K562 (cell line): ENCODE data around the gene SH3BP4. TPM values are rescaled to one million over a fixed set of nuclear protein-coding genes. Genes with fewer than 3 reads are reported as not detected.

Experiments used
- ATAC-seq: fragments of 200-7000 bp; cut with Tn5 transposase; 3 replicates; pipeline ENCODE4 v1.9.1; 2020; ENCODE audit warnings: moderate library complexity
- BruUV-seq: library from RNA; stranded (reverse); fragments of 400-500 nt; replicated peaks from 2 replicates; lab custom pipeline; 2021; lab: Mats Ljungman, UMichigan
- CTCF ChIA-PET: fragments of 300-600 bp; formaldehyde crosslinking; extraction: SDS; loops from one replicate; lab custom pipeline; 2021; ENCODE audit warnings: low intra/inter-chr PET ratio; lab: Yijun Ruan, JAX
- POLR2A ChIA-PET: fragments of 300-600, 350-650 bp; sonication (Branson Sonifier 250); formaldehyde crosslinking; extraction: SDS; loops from one replicate; lab custom pipeline; 2021; ENCODE audit warnings: antibody characterized with exemption, inconsistent platforms; lab: Yijun Ruan, JAX
- DNase-seq, 4 experiments: peaks; one replicate each; pipeline versions ENCODE4 v3.0.0 to v3.0.0-alpha.2; 2011 to 2018; ENCODE audit warnings: low spot score in 3 of 4, mixed read lengths in 3 of 4; ENCODE audit errors: extremely low read depth in 1 of 4
- FAIRE-seq: peaks from 2 replicates; lab custom pipeline; 2011; peaks lifted over from hg19 to GRCh38; lab: Jason Lieb, UNC
- H2AFZ ChIP-seq: 2 replicates; pipeline ENCODE4 v1.6.0; 2011; ENCODE audit warnings: low read depth, low read length, control low read depth, inconsistent platforms
- H3K27ac ChIP-seq: fragments of 200-600 bp; 3 replicates; pipeline ENCODE4 v1.8.0; 2011; ENCODE audit warnings: low read depth, mild to moderate bottlenecking, control low read depth, inconsistent platforms, low read length, moderate library complexity, mixed read lengths; ENCODE audit errors: extremely low read depth
- H3K27me3 ChIP-seq, 2 experiments: fragments of 300-600 bp in 1 of 2; 2 replicates in 1 of 2; 3 replicates in 1 of 2; pipeline versions ENCODE4 v1.6.0 to v1.8.0; 2011; ENCODE audit warnings: inconsistent platforms in 2 of 2, low read length in 2 of 2, mild to moderate bottlenecking in 1 of 2, mixed read lengths in 1 of 2, moderate library complexity in 1 of 2; ENCODE audit not compliant: control insufficient read depth in 2 of 2, insufficient read depth in 2 of 2
- H3K36me3 ChIP-seq: fragments of 300-600 bp; 3 replicates; pipeline ENCODE4 v1.8.0; 2011; ENCODE audit warnings: mild to moderate bottlenecking, low read length, inconsistent platforms; ENCODE audit not compliant: control insufficient read depth, insufficient read depth
- H3K4me1 ChIP-seq, 2 experiments: fragments of 200-600 bp in 1 of 2; replicated peaks in 1 of 2; 2 replicates in 1 of 2; 3 replicates in 1 of 2; pipeline versions ENCODE4 v1.5.1 to v1.8.0; 2011; ENCODE audit warnings: inconsistent platforms in 2 of 2, low read length in 2 of 2, mild to moderate bottlenecking in 1 of 2, mixed read lengths in 1 of 2, moderate library complexity in 1 of 2; ENCODE audit not compliant: control insufficient read depth in 2 of 2, insufficient read depth in 2 of 2
- H3K4me2 ChIP-seq: 2 replicates; pipeline ENCODE4 v1.6.1; 2011; ENCODE audit warnings: low read length, control low read depth, inconsistent platforms, mixed read lengths; ENCODE audit not compliant: insufficient read depth
- H3K4me3 ChIP-seq: fragments of 200-600 bp; sonication (generic), shearing (Covaris generic); 2 replicates; pipeline ENCODE4 v1.5.1; 2016; ENCODE audit warnings: control low read depth, inconsistent platforms
- H3K79me2 ChIP-seq: fragments of 200-600 bp; 3 replicates; pipeline ENCODE4 v1.8.0; 2011; ENCODE audit warnings: low read length, inconsistent platforms; ENCODE audit not compliant: control insufficient read depth, insufficient read depth
- H3K9ac ChIP-seq, 2 experiments: 2 replicates each; pipeline versions ENCODE4 v1.6.0 to v1.6.1; 2011; ENCODE audit warnings: low read depth in 2 of 2, low read length in 2 of 2, control low read depth in 1 of 2, inconsistent platforms in 1 of 2, mild to moderate bottlenecking in 1 of 2, mixed read lengths in 1 of 2; ENCODE audit not compliant: insufficient read depth in 1 of 2
- H3K9me1 ChIP-seq: one replicate; pipeline ENCODE4 v1.6.0; 2011; ENCODE audit warnings: inconsistent platforms, mild to moderate bottlenecking, low read length, moderate library complexity; ENCODE audit not compliant: control insufficient read depth, insufficient read depth
- H3K9me3 ChIP-seq: replicated peaks from 2 replicates; pipeline ENCODE4 v1.5.1; 2011; ENCODE audit warnings: low read depth, low read length, inconsistent platforms; ENCODE audit not compliant: control insufficient read depth, insufficient read depth
- H4K20me1 ChIP-seq: replicated peaks from 2 replicates; pipeline ENCODE4 v1.6.1; 2011; ENCODE audit warnings: low read length, inconsistent platforms, mixed read lengths; ENCODE audit not compliant: control insufficient read depth, insufficient read depth
- CAMTA2 ChIP-seq: fragments of 250-450 bp; sonication (Bioruptor Pico); conservative IDR thresholded peaks from 2 replicates; pipeline ENCODE4 v1.5.1; 2022
- ETV6 ChIP-seq, 3 experiments: fragments of 150-350 bp in 1 of 3; sonication (generic) in 1 of 3; formaldehyde crosslinking in 1 of 3; IDR thresholded peaks; 2 replicates each; pipeline versions ENCODE4 v1.6.1 to v1.8.0; 2014 to 2022; ENCODE audit warnings: borderline replicate concordance in 2 of 3, low read depth in 2 of 3, antibody characterized with exemption in 1 of 3, low read length in 1 of 3, mild to moderate bottlenecking in 1 of 3, missing genetic modification reagents in 1 of 3
- GABPB1 ChIP-seq: sonication (generic); formaldehyde crosslinking; IDR thresholded peaks from 2 replicates; pipeline ENCODE4 v1.8.0; 2022; ENCODE audit warnings: mild to moderate bottlenecking, missing genetic modification reagents
- HLTF ChIP-seq: fragments of 450-650 bp; IDR thresholded peaks from 2 replicates; pipeline ENCODE4 v1.6.1; 2016
- MGA ChIP-seq: fragments of 450-650 bp; IDR thresholded peaks from 2 replicates; pipeline ENCODE4 v1.6.1; 2016; ENCODE audit warnings: mild to moderate bottlenecking, moderate library complexity
- NEUROD1 ChIP-seq: fragments of 150-350 bp; IDR thresholded peaks from 2 replicates; pipeline ENCODE4 v1.6.1; 2014; ENCODE audit warnings: borderline replicate concordance, low read length, low read depth; ENCODE audit not compliant: partially characterized antibody
- NR2C2 ChIP-seq, 2 experiments: fragments of 200-800 bp in 1 of 2; sonication (Bioruptor generic) in 1 of 2; sonication (generic) in 1 of 2; formaldehyde crosslinking in 1 of 2; IDR thresholded peaks; 2 replicates each; pipeline versions ENCODE4 v1.6.1 to v1.8.0; 2016 to 2022; ENCODE audit warnings: mild to moderate bottlenecking in 1 of 2, missing compliant biosample characterization in 1 of 2, missing genetic modification characterization in 1 of 2, missing genetic modification reagents in 1 of 2
- ZBTB17 ChIP-seq: fragments of 450-650 bp; formaldehyde crosslinking; IDR thresholded peaks from 2 replicates; pipeline ENCODE4 v1.4.0; 2020; ENCODE audit warnings: mild to moderate bottlenecking
- WGBS: fragments of 100-300 bp; shearing (Covaris generic); methylation state at CpG from one replicate; pipeline ENCODE4 v1.1.6; 2016; ENCODE audit warnings: low coverage, mixed read lengths; ENCODE audit not compliant: insufficient coverage; ENCODE audit errors: missing lambda C conversion rate; 5-methylcytosine and 5-hydroxymethylcytosine counted together
- in situ Hi-C: fragments of 300-500 bp; cut with MboI; formaldehyde crosslinking; loops from 4 replicates; pipeline ENCODE4 v1.15.0; 2018; ENCODE audit warnings: inconsistent platforms, mixed read lengths
- intact Hi-C: fragments of 100-400 bp; cut with micrococcal nuclease; formaldehyde crosslinking; loops from 2 replicates; pipeline ENCODE4 v1.14.2; 2022
- polyA plus RNA-seq, 8 experiments: library from polyadenylated mRNA; depleted of rRNA in 4 of 8; stranded (reverse) in 5 of 8; unstranded in 3 of 8; fragments of >200 nt; fragmentation: Nextera tagmentation in 2 of 8; fragmentation: Illumina TruSeq in 1 of 8; extraction: Ambion mirVana in 2 of 8; extraction: Trizol in 1 of 8; gene quantifications; 2 replicates each; pipeline versions ENCODE4 v1.2.1 to v1.2.3, GENCODE V29; 2011 to 2014; ENCODE audit warnings: inconsistent platforms in 1 of 8, missing spikeins in 1 of 8
- total RNA-seq, 7 experiments: library from RNA; depleted of rRNA in 6 of 7; stranded (reverse); fragments of >200 nt in 6 of 7; fragmentation: Illumina TruSeq in 2 of 7; extraction: Trizol in 2 of 7; gene quantifications; 2 replicates each; pipeline versions ENCODE4 v1.2.1 to v1.2.3, GENCODE V29; 2011 to 2021; ENCODE audit warnings: low replicate concordance in 1 of 7
- TF ChIP-seq, protein P1 (sequence below): sonication (generic); formaldehyde crosslinking; IDR thresholded peaks from 2 replicates; pipeline ENCODE4 v1.5.0; 2020; ENCODE audit warnings: missing genetic modification reagents

Gene SH3BP4
- total and polyA plus RNA-seq, 9 of the 15 experiments (the other 6 are each of a cell fraction or from before 2014, with no cell fraction given) = 0.03 to 0.28 (median 0.27) TPM; not detected in 6

DNA sequence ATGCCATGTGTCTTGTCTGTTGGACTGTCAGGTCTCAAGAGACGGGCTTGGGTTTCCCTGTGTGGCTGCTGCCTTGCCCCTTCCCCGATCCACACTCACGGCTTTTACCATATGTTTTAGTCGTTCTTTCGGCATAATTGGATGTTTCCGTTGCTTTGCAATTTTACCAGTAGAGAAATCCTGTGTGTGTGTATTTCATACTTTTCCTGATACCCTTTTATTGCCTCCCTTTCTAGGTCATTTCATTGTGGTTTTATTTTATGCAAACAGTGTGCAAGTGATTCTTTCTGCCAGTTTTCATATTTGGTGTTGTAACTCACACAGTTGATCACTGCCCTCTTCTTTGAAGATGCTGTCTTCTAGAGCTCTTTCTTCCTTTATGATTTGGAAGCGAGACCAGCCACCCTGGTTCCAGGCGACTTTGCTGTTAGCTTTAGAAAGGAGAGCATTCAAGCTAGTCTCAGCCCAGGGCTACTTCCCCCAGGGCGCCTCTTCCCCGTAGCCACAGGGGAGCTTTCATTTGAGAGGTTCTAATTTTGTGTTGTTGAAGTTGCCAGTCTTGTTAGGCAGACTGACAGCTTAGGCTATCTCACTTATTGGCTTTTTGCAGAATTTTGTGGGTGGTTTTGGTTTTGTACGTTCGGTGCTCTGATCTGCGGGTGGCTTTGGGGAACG, 17.0 kb downstream of the SH3BP4 start:
- FAIRE-seq = no peak

More for the DNA sequence above, 17.0 kb downstream of the SH3BP4 start:
- Histone ChIP-seq H3K9me1 (no peaks in the 10 kb centered on the region), H3K4me1 (no peaks in the 10 kb centered on the region), H3K27ac (no peak overlapping the region), H3K9ac (no peak overlapping the region), H3K9me3 (no peaks in the 10 kb centered on the region), H3K27me3 (peaks cover 5 to 25% of the 10 kb centered on the region in 2 experiments; a peak in 4 of 5 replicates), H4K20me1 (no peaks in the 10 kb centered on the region), H3K4me2 (no peak overlapping the region), H2AFZ (no peak overlapping the region), H3K4me3 (no peak overlapping the region), H3K79me2 (no peaks in the 10 kb centered on the region), H3K36me3 (no peaks in the 10 kb centered on the region)
- POLR2A ChIA-PET = interaction anchor here (0.6 kb wide), 1 partner anchor 13 kb away, joined by 3 read pairs; no protein-coding TSS in a partner anchor
- TF ChIP-seq CAMTA2 (no peak), ETV6 (IDR thresholded peaks at IDR 0.05; ENCODE audit: borderline replicate concordance in 1 of 2, low read depth in 2 of 2, low read length in 1 of 2) (no peak), ETV6 (CRISPR knock-in tag; IDR thresholded peaks at IDR 0.05; ENCODE audit: borderline replicate concordance) (no peak), NEUROD1 (no peak), GABPB1 (CRISPR knock-in tag) (no peak), NR2C2 (CRISPR knock-in tag; IDR thresholded peaks at IDR 0.05) (no peak), NR2C2 (tag; IDR thresholded peaks at IDR 0.05) (no peak), ZBTB17 (CRISPR knock-in tag) (no peak), MGA (no peak), HLTF (no peak)
- TF ChIP-seq, protein P1, sequence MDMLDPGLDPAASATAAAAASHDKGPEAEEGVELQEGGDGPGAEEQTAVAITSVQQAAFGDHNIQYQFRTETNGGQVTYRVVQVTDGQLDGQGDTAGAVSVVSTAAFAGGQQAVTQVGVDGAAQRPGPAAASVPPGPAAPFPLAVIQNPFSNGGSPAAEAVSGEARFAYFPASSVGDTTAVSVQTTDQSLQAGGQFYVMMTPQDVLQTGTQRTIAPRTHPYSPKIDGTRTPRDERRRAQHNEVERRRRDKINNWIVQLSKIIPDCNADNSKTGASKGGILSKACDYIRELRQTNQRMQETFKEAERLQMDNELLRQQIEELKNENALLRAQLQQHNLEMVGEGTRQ = no peak
- WGBS = under 1% methylated on average over 13 of the region's 14 CpGs
- CTCF ChIA-PET = no interaction called here
- ATAC-seq = no peak
- no peak for DNase-seq
- in situ Hi-C loops (no loop called here), intact Hi-C loops (no loop called here)
- BruUV-seq = no TSS peak
